ENCODE measurements around the gene NSF.

DNA sequence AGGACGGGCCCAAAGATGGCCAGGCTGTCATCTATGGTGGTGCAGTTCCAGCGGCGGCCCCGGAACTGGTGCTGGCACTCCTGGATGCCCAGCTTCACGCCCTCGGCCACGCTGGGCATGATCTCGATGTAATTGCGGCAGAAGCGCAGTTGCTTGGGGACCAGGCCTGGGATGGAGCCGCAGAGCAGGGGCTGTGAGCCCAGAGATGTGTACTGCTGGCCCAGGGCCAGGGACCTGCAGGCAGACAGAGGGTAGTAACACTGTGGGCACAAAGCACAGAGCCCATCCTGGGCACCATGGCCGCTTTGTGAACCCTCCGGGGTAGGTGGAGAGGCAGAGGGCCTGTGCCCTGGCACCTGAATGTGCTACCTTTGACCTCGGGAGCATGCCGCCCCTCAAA lies 183.2 kb downstream of the NSF start:
- TF ChIP-seq, protein P1, sequence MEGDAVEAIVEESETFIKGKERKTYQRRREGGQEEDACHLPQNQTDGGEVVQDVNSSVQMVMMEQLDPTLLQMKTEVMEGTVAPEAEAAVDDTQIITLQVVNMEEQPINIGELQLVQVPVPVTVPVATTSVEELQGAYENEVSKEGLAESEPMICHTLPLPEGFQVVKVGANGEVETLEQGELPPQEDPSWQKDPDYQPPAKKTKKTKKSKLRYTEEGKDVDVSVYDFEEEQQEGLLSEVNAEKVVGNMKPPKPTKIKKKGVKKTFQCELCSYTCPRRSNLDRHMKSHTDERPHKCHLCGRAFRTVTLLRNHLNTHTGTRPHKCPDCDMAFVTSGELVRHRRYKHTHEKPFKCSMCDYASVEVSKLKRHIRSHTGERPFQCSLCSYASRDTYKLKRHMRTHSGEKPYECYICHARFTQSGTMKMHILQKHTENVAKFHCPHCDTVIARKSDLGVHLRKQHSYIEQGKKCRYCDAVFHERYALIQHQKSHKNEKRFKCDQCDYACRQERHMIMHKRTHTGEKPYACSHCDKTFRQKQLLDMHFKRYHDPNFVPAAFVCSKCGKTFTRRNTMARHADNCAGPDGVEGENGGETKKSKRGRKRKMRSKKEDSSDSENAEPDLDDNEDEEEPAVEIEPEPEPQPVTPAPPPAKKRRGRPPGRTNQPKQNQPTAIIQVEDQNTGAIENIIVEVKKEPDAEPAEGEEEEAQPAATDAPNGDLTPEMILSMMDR (IDR thresholded peaks at IDR 0.05): no peak
- TF ChIP-seq POLR2A (IDR thresholded peaks at IDR 0.05) (no peak), EP300 (IDR thresholded peaks at IDR 0.05) (no peak), POLR2AphosphoS5 (IDR thresholded peaks at IDR 0.05) (no peak)

Measured in gastroesophageal sphincter (tissue), 3 donors.